HG03342 (cell line): ENCODE results near the gene PPP2R1B.

Source experiments
- ATAC-seq: cut with Tn5 transposase; IDR thresholded peaks from one replicate; pipeline ENCODE4 v1.9.1; 2021; ENCODE audit warnings: mild to moderate bottlenecking, moderate library complexity; ENCODE audit not compliant: unreplicated experiment

The PPP2R1B gene

DNA sequence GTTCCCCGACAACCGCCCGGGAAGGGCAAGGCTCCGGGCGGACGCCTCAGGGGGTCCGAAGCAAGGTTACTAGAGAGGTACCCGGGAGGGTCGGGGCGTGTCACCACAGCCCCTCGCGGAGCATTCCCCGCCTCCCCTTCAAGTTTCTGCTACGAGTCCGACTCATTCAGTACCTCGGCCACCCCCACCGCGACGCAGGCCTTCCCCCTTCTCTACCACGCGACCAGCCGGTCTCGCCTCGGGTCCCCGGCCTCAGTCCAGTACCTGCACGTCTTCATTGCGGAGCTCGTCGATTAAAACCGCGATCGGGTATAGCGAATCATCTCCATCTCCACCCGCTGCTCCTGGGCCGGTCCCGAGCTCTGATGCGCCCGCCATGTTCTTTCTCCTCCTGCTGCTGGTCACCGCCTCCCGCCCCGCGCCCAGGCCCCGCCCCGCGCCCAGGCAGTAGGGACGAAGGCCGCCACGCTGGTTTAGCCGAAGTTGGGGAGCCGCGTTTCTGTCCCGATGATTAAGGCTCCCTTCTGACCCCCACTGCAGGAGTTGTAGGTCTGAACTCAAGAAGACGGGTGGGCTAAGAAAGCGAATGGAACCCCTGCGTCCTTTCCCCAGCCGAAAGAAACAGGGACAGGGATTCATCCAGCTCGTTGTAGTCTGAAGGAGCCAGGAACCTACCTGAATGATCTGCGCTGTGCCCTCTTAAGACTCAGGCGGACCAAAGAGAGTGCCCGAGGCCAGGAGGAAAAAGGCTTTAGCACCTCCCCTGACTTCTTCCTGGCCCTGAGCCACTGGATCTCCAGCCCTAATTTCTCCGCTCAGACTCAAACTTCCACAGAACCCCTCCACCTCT is at the start of gene PPP2R1B:
Gene PPP2R1B (minus strand): TSS at position 406 of the 850 bp plus-strand sequence. CDS start 28 bp downstream, at position 378.
- ATAC-seq = peak; percentile 86

DNA sequence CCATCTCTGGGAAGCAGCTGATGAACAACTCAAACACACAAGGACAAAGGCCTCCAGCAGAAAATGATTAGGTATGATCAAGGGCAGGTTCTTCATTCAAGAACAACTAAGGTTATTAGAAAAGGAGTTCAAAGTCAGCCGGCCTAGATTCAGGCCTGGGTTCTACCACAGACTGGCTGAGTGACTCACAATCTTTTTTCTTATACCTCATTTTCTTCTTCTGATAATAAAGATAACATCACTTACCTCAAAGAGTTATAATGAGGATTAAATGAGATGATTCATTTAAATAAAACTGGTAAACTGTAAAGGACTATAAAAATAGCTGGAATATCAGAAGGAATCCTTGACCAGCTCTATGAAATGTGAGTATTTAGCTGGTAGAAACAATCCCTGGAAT is 49.3 kb upstream of the PPP2R1B start:
- no peak for ATAC-seq

DNA sequence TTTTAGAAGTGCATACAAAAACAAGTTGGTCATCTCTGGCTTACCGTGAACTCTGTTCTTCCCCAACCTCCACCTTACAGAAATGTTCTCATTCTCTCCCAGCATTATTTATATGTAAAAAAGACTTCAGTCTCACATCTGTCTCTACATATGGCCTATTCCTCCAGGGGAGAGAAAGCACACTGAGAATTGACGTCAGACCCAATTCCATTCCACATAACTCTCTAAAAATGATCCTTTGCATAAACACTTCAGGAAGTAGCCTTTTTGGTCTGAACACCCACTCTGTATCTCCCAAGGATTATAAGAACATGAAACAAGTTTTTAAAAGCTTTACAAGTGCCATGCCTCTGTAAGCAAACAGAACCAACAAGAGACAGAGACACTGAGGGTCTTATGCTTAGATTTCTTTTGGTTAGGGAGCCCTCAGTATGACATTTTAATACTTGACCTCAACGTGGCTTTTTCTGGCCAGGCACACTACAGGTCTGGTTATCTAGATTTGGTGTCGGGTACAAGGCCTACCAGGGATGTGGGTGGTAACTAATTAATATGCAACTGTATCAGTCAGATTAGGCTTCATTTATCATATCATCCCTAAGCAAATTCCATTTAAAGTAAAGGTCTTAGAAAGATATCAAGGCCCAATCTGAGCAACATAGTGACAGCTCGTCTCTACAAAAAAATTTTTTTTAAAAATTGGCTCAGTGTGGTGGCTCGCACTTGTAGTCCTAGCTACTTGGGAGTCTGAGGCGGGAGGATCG is 48.5 kb upstream of the PPP2R1B start:
- ATAC-seq = no peak

DNA sequence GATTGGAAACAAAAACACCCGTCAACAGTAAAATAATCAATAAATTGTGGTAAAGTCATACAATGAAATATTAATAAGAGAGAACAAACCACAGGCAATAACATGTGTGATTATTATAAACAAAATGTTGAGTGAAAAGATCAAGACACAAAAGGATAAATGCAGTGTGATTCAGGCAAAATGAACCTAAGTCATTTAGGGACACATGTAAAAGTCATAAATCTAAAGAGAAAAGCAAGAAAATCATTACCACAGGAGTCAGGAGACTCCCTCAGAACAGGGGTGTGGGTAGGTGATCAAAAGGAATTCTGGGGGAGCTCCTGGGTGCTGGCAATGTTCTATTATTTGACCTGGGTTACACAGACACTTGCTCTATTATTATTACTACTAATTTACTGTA is 47.9 kb upstream of the PPP2R1B start:
- no peak for ATAC-seq

DNA sequence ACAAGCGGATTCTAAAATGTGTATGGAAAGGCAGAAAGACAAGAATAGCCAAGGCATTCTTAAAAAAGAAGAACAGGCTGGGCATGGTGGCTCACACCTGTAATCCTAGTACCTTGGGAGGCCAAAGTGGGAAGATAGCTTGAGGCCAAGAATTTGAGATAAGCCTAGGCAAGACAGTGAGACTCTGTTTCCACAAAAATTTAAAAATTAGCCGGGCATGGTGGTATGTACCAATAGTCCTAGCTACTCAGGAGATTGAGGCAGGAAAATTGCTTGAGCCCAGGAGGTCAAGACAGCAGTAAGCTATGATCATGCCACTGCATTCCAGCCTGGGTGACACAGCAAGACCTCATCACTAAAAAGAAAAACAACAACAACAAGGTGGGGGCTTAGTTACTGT is 46.0 kb upstream of the PPP2R1B start:
- no peak for ATAC-seq

DNA sequence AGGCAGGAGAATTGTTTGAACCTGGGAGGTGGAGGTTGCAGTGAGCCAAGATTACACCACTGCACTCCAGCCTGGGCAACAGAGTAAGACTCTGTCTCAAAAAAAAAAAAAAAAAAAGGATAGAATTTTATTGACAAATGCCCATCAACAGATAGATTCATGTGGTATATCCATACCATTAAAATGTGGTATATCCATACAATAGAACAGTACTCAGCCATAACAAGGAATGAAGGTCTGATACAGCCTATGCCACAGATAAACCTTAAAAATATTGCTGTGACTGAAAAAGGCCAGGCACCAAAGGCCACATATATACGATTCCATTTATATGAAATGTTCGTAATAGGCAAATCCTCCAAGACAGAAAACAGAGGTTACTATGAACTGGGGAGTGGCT is 45.3 kb upstream of the PPP2R1B start:
- no peak for ATAC-seq

DNA sequence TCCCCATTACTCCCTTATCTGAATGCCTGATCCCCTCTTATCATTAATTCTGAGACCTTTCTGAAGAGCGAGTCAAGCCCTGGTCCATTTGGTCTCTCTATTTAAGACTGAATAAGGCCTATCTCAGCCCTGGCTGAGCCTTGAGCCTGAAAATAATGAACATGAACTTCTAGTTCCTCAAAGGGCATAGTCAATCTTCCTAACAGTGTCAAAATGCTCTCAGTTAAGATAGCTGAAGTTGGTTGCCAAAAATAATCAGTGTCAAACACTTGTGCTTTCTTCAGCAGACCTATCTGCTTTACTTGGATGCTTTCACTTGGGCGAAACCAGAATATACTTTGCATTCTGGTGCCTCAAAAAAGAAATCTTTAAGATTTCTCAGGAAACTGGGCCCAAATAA is 42.6 kb upstream of the PPP2R1B start:
- no peak for ATAC-seq

DNA sequence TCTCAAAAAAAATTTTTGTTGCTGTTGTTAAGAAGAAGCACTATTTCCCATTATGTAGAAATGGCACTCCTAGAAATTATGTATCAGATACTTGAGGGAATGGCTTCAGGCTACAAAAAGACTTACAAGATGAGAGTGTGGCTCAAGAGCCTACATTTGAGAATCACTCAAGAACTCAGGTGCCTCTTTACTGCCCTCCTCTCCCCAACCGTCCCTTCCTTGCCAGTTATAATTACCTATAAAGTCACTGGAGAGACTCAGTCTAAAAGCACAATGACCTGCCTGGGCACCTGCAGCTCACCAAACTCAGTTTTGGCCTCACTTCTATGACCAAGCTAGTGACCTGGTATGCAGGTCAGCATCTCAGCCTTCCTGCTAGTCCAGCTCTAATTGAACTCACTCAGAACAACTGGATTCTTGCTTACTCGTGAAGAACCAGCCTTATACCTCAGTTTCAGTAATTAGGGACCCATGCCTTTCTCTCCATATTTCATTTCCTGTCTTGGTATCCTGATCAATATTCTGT is 41.9 kb upstream of the PPP2R1B start:
- no peak for ATAC-seq

DNA sequence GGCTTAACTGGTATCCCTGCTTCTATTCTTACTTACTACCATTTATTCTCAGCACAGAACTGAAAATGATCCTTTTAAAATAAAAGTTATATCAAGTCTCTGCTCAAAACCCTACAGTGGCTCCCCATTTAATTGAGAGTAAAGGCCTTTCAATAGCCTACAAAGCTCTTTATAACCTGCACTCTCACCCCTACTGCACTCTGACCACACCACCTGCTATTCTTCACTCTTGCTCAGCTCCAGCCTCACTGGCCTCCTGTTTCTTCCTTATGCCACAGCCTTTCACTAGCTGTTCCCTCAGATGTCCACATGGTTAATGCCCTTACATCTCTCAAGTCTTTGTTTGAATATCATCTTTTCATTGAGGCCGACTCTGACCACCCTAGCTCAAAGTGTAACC is 40.9 kb upstream of the PPP2R1B start:
- no peak for ATAC-seq

DNA sequence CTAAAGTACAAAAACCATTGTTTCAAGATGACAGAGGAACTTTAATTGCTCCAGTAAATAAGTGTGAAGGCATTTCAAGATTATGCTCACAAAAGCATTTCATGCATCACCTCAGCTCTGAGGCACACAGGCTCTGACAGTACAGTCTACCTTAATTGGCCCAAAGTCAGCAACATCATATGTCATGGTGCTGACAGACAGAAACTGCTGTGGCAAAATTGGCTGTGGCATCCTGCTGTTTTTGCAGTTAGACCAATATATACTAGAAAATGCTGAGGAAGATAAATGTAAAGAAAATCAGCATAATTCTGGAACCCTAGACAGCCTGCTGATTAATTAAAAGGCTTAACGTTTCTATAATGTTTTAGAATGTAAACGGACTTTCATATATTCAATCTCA is 34.9 kb upstream of the PPP2R1B start:
- no peak for ATAC-seq

DNA sequence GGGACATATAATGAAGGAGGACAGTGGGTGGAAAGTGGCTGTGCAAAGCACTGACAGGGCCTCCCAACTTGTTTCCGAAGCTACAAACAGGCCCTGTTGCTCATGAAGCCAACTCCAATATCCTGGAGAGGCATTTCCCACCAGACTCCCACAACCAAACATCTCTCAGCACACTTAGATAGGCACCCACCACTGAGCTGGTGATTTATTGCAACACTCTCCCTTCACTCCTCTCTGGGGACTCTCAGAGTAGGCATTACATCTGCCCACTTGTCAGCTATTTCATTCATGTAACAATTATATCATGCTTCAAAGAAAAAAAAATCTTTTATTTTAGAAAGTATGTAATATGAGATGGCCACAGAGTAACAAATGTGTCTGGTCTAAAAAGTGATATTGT is 32.1 kb upstream of the PPP2R1B start:
- ATAC-seq = no peak

DNA sequence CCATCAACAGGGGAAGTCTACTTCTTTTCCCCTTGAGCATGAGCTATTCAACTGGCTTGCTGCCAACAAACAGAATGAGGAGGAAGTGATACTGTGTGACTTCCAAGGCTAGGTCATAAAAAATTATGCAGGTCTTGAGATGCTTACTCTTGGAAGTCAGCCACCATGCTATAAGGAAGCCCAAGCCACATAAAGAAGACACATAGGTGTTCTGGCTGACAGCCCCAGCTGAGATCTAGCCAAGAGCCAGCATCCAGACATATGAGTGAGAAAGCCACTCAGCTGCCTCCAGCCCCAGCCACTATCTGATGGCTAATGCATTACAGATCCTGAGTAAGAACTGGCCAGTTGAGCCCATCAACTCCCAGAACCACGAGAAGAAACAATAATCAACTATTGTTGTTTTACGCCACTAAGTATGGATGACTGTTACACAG is 31.0 kb upstream of the PPP2R1B start:
- peak; percentile 77 for ATAC-seq

DNA sequence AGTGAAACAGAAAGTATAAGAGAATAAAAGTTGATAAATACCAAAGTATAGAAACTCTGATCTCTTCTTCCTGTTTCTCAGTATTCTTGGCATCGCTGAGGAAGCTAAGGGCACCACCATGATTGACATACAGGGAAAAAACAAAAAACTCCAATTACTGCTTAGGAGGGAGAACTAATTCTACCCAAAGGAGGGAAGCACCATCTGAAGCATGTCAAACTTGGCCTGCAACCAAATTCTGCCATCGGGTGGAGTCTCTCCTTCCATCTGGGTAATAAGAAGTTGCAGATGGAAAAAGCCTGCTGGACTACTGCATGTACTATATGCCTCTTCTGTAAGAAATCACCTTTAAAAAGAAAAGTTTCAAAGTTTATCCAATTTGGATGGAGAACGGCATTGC is 30.5 kb upstream of the PPP2R1B start:
- ATAC-seq = no peak

DNA sequence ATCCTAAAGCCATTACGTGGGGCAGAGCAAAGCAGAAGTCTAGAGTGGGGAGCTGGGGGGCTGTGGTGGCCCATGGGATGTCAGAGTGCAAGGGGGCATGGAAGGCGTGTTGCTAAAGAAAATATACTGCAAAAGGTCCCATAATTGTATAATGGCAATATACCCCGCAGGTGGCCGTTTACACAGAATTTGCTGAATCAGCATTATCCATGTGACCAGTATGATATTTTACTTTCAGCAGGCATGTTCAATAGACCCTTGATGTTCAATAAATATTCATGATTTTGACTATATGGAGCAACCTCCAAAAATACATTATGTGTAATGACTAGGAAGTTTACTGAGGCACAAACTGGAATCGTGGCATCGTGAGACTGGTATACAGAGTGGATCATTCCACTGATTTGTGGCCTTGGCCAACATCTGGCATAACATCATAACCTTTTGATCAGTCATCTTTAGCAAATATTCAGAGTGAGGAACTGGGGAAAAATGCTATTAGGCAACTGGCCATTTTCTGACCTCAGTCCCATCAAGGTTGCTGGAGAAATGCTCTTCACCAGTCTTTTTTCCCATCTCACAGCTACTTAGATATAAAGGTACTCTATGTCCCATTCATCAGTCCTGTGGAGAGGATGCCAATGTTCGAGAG is 29.3 kb upstream of the PPP2R1B start:
- ATAC-seq = no peak

DNA sequence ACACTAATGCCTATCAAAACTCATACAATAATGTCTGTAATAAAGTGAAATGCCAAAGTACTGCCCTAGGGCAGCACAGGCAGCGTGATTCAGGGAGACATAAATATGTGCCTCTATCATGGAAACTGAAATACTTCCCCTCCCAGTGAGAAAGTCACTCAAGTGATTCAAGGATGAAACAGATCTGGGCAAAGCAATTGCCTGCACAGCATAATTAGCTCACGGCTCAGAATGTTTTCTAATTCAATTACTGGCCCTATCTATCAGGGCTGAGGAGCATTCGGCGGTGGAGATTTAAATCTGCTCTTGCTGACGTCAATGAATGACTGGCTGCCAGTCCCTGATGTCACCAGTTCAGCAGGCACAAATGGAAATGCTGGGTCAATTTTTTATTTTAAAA is 27.7 kb upstream of the PPP2R1B start:
- no peak for ATAC-seq

DNA sequence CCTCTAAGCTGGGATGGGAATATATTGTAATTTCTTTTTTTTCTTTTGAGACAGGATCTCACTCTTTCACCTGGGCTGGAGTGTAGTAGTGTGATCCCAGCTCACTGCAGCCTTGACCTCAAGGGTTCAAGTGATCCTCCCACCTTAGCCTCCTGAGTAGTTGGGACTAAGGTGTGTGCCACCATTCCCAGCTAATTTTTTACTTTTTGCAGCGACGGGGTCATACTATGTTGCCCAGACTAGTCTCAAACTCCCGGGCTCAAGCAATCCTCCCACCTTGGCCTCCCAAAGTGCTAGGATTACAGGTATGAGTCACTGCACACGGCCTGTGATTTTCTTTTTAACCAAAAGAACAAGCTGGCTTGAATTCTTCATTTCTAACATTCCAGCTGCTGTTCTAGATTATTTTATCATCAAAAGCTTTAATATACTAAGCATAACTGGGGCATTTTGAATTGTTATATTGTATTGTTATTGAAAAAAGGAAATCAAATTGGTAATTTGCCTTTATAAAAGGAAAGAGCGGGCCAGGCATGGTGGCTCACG is 26.8 kb upstream of the PPP2R1B start:
- ATAC-seq = no peak

DNA sequence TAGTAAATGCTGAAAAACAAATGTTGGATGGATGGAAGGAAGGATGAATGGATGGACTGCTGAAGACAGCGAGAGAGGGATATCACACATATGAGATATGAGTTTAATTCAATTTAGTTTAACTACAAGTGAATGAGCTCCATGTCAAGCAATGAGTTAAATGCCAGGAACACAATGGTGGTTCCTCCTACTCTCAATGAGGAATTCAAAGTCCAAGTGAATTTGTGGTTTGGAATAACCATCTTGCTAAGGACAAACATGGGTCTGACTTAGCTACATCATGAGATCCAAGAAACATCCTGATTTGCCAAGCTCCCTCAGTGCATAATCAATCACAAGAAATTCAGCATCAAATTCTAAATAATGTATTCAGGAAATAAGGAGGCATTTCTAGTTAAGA is 26.1 kb upstream of the PPP2R1B start:
- ATAC-seq = no peak

DNA sequence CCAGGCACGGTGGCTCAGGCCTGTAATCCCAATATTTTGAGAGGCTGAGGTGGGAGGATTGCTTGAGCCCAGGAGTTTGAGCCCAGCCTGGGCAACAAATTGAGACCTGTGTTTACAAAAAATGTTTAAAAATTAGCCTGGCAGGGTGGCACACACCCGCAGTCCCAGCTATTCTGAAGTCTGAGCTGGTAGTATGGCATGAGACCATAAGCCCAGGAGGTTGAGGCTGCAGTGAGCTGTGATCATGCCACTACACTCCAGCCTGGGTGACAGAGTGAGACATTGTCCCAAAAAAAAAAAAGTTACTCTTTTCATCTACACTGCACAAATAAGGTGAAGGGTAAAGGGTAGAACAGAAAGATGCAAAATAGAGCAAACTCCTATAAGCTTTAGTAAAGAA is 22.3 kb upstream of the PPP2R1B start:
- ATAC-seq = no peak

DNA sequence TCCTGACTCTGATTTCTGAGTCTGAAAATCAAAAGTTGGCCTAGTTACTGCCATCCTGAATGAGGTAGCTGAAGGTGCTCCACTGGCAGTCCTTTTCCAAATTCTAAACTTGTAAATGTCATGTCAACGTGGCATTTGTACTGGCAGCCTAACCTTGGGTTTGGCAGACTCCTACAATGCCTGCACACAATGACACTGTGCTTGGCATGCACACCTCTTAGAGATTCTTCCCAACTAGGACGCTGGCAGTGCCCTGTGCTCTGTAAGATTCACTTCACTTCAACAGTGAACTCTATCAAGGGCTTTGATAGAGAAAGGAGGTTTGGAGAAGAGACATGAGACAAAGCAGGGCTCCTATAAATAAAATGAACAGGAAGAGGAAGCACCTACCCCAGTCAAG is 21.9 kb upstream of the PPP2R1B start:
- no peak for ATAC-seq

DNA sequence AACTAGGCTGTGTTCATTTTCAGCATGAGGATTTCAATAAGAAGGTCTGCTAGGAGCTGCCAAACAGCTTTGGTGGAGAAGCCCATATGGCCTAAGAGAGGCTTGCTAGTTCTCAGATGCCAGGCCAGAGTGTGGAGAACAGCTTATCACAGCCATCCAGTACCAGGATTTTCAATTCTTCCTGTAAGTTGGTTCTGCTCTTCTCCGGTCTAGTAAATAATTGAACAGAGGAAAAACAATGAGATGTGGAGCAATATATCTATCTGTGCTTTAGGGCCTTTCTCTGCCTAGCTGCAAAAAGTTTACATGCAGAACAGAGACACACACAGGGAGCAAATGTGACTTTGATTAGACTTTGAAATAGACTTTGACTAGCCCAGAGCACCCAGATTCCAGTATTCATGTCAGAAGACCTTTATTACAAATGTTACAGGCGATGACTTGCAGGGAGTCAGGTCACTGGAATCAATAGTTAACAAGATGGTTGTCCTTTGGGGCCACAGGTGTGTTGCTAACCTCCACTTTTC is 19.8 kb upstream of the PPP2R1B start:
- ATAC-seq = no peak

DNA sequence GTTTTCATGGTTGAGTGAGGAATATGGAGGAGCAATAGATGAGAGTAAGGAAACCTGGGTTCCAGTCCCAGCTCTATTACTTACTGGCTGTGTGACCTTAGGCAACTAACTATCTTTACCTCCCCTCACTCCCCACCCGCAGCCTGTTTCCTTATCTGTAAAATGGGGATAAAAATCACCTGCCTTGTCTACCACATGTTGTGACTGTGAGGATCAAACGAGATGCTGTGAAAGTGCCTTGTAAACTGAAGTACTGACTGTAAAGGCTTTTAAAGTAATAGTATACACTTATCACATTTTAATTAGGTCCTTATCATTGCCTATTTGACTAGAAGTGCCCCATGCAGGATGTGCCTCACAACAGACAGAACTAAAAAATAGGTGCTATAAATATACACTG is 18.9 kb upstream of the PPP2R1B start:
- ATAC-seq = no peak
